Nephron (organoid): Measurements from ENCODE around the gene MSL1.

ENCODE experiments used
- H3K27ac Mint-ChIP-seq, 3 experiments: 2 replicates each; pipeline ENCODE4 v1.8.0; 2020; ENCODE audit warnings: mixed read lengths in 3 of 3, mild to moderate bottlenecking in 2 of 3, moderate library complexity in 1 of 3
- H3K27me3 Mint-ChIP-seq: 2 replicates; pipeline ENCODE4 v1.8.0; 2021; ENCODE audit warnings: low read depth, mild to moderate bottlenecking, moderate library complexity, mixed read lengths
- H3K36me3 Mint-ChIP-seq: 2 replicates; pipeline ENCODE4 v1.8.0; 2020; ENCODE audit warnings: low read depth, mixed read lengths
- H3K4me1 Mint-ChIP-seq: 2 replicates; pipeline ENCODE4 v1.8.0; 2020; ENCODE audit warnings: mixed read lengths
- H3K4me3 Mint-ChIP-seq, 3 experiments: 2 replicates each; pipeline ENCODE4 v1.8.0; 2020; ENCODE audit warnings: mild to moderate bottlenecking in 3 of 3, mixed read lengths in 3 of 3, moderate library complexity in 2 of 3
- H3K9me3 Mint-ChIP-seq: 2 replicates; pipeline ENCODE4 v1.8.0; 2020; ENCODE audit warnings: mixed read lengths
- CTCF ChIP-seq, 3 experiments: fragments of 200-600 bp; sonication (generic); IDR thresholded peaks; one replicate each; pipeline ENCODE4 v1.5.0; 2021; ENCODE audit warnings: antibody characterized with exemption in 3 of 3; ENCODE audit not compliant: unreplicated experiment in 3 of 3

MSL1 gene

GRCh38 chr17:40074871-40075200 lies 46.9 kb upstream of the MSL1 start:
- no peak for TF ChIP-seq CTCF (IDR thresholded peaks at IDR 0.05; ENCODE audit: unreplicated experiment in 3 of 3)
- no peaks in the 10 kb centered on the region for H3K27me3 Mint-ChIP-seq
- peak overlapping the region; percentile 42 to 90 (median 83) for H3K27ac Mint-ChIP-seq
- H3K4me1 Mint-ChIP-seq: peaks cover 58% of the 10 kb centered on the region
- H3K36me3 Mint-ChIP-seq: peaks cover 20% of the 10 kb centered on the region
- H3K9me3 Mint-ChIP-seq: no peaks in the 10 kb centered on the region
- peak overlapping the region in 1 of 3 experiments; percentile 50 for H3K4me3 Mint-ChIP-seq

GRCh38 chr17:40075201-40075941 lies 46.4 kb upstream of the MSL1 start:
- Mint-ChIP-seq H3K36me3 (peaks cover 20% of the 10 kb centered on the region), H3K27me3 (no peaks in the 10 kb centered on the region), H3K27ac (peak overlapping the region; percentile 78 to 90 (median 87)), H3K4me3 (no peak overlapping the region), H3K9me3 (no peaks in the 10 kb centered on the region), H3K4me1 (peaks cover 53% of the 10 kb centered on the region)
- peak; percentile 83 to 86 (median 84) for TF ChIP-seq CTCF (IDR thresholded peaks at IDR 0.05; ENCODE audit: unreplicated experiment in 3 of 3)

- H3K27ac Mint-ChIP-seq: peak overlapping the region; percentile 78 to 90 (median 87)
- H3K9me3 Mint-ChIP-seq: no peaks in the 10 kb centered on the region
- no peak for TF ChIP-seq CTCF (IDR thresholded peaks at IDR 0.05; ENCODE audit: unreplicated experiment in 3 of 3)
- peaks cover 20% of the 10 kb centered on the region for H3K36me3 Mint-ChIP-seq
- peaks cover 49% of the 10 kb centered on the region for H3K4me1 Mint-ChIP-seq
- no peaks in the 10 kb centered on the region for H3K27me3 Mint-ChIP-seq
- no peak overlapping the region for H3K4me3 Mint-ChIP-seq
Observed at GRCh38 chr17:40075942-40076498, 45.8 kb upstream of the MSL1 start.

- Mint-ChIP-seq H3K4me3 (no peak overlapping the region), H3K27ac (peak overlapping the region in 2 of 3 experiments; percentile 39 to 90), H3K36me3 (peaks cover 20% of the 10 kb centered on the region), H3K27me3 (no peaks in the 10 kb centered on the region), H3K4me1 (peaks cover 45% of the 10 kb centered on the region), H3K9me3 (no peaks in the 10 kb centered on the region)
- no peak for TF ChIP-seq CTCF (IDR thresholded peaks at IDR 0.05; ENCODE audit: unreplicated experiment in 3 of 3)
Observed at GRCh38 chr17:40076591-40076990, 45.2 kb upstream of the MSL1 start.

- Mint-ChIP-seq H3K9me3 (no peaks in the 10 kb centered on the region), H3K4me3 (no peak overlapping the region), H3K27me3 (no peaks in the 10 kb centered on the region), H3K27ac (no peak overlapping the region), H3K36me3 (peaks cover 32% of the 10 kb centered on the region), H3K4me1 (peaks cover 25% of the 10 kb centered on the region)
- no peak for TF ChIP-seq CTCF (IDR thresholded peaks at IDR 0.05; ENCODE audit: unreplicated experiment in 3 of 3)
Observed at GRCh38 chr17:40079545-40079944, 42.2 kb upstream of the MSL1 start.

- peaks cover 40% of the 10 kb centered on the region for H3K36me3 Mint-ChIP-seq
- H3K27me3 Mint-ChIP-seq: no peaks in the 10 kb centered on the region
- H3K9me3 Mint-ChIP-seq: no peaks in the 10 kb centered on the region
- H3K27ac Mint-ChIP-seq: no peak overlapping the region
- no peak for TF ChIP-seq CTCF (IDR thresholded peaks at IDR 0.05; ENCODE audit: unreplicated experiment in 3 of 3)
- peaks cover 11% of the 10 kb centered on the region for H3K4me1 Mint-ChIP-seq
- no peak overlapping the region for H3K4me3 Mint-ChIP-seq
Observed at GRCh38 chr17:40084477-40084876, 37.3 kb upstream of the MSL1 start.
